NB4 (cell line): ENCODE data around the gene GRID1.

Source experiments
- MYC ChIP-seq: IDR thresholded peaks from 2 replicates; pipeline ENCODE4 v1.6.1; 2011; ENCODE audit warnings: low read depth, low read length
- POLR2A ChIP-seq: IDR thresholded peaks from 2 replicates; pipeline ENCODE4 v1.6.1; 2011; ENCODE audit warnings: mild to moderate bottlenecking; ENCODE audit not compliant: insufficient read length; ENCODE audit errors: extremely low read depth
- TF ChIP-seq, protein P1 (sequence below): IDR thresholded peaks from one replicate; pipeline ENCODE4 v1.5.1; 2012; ENCODE audit warnings: low read depth, low read length
- TF ChIP-seq, protein P2 (sequence below): IDR thresholded peaks from 2 replicates; pipeline ENCODE4 v1.6.1; 2011; ENCODE audit warnings: low read depth, low read length

- TF ChIP-seq, protein P1, sequence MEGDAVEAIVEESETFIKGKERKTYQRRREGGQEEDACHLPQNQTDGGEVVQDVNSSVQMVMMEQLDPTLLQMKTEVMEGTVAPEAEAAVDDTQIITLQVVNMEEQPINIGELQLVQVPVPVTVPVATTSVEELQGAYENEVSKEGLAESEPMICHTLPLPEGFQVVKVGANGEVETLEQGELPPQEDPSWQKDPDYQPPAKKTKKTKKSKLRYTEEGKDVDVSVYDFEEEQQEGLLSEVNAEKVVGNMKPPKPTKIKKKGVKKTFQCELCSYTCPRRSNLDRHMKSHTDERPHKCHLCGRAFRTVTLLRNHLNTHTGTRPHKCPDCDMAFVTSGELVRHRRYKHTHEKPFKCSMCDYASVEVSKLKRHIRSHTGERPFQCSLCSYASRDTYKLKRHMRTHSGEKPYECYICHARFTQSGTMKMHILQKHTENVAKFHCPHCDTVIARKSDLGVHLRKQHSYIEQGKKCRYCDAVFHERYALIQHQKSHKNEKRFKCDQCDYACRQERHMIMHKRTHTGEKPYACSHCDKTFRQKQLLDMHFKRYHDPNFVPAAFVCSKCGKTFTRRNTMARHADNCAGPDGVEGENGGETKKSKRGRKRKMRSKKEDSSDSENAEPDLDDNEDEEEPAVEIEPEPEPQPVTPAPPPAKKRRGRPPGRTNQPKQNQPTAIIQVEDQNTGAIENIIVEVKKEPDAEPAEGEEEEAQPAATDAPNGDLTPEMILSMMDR, result no peak
- TF ChIP-seq MYC (no peak), POLR2A (no peak)
- TF ChIP-seq, protein P2, sequence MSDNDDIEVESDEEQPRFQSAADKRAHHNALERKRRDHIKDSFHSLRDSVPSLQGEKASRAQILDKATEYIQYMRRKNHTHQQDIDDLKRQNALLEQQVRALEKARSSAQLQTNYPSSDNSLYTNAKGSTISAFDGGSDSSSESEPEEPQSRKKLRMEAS, result no peak
These were observed 709.0 kb downstream of the GRID1 start for GRCh38 chr10:85657476-85658113.
